Effector memory CD4-positive, alpha-beta T cell (primary cell): Measurements from ENCODE around the gene GDF7.
A peak's percentile ranks its signal among the peaks of the same experiment; 100 is the strongest.

ENCODE experiments used
- DNase-seq, 3 donors: peaks; one replicate each; pipeline ENCODE4 v3.0.0-alpha.2; 2020
- H3K27ac ChIP-seq: 2 replicates; pipeline ENCODE4 v1.7.0; 2013; ENCODE audit warnings: mild to moderate bottlenecking, low read length, moderate library complexity; ENCODE audit not compliant: insufficient read depth, poor library complexity, severe bottlenecking
- H3K27me3 ChIP-seq: replicated peaks from 2 replicates; pipeline ENCODE4 v1.7.0; 2013; ENCODE audit warnings: mild to moderate bottlenecking, low read length; ENCODE audit not compliant: insufficient read depth, control insufficient read depth, poor library complexity, severe bottlenecking
- H3K36me3 ChIP-seq: 2 replicates; pipeline ENCODE4 v1.7.0; 2013; ENCODE audit warnings: mild to moderate bottlenecking, low read length, moderate library complexity; ENCODE audit not compliant: control insufficient read depth, insufficient read depth
- H3K4me1 ChIP-seq: 2 replicates; pipeline ENCODE4 v1.7.0; 2013; ENCODE audit warnings: low read length, mild to moderate bottlenecking; ENCODE audit not compliant: control insufficient read depth, insufficient read depth, poor library complexity, severe bottlenecking
- H3K4me3 ChIP-seq: 2 replicates; pipeline ENCODE4 v1.7.0; 2013; ENCODE audit warnings: low read length, low read depth, mild to moderate bottlenecking; ENCODE audit not compliant: insufficient read depth, poor library complexity, severe bottlenecking
- H3K9me3 ChIP-seq: 2 replicates; pipeline ENCODE4 v1.7.0; 2013; ENCODE audit warnings: mild to moderate bottlenecking, low read length, moderate library complexity; ENCODE audit not compliant: control insufficient read depth

GDF7 gene

DNA sequence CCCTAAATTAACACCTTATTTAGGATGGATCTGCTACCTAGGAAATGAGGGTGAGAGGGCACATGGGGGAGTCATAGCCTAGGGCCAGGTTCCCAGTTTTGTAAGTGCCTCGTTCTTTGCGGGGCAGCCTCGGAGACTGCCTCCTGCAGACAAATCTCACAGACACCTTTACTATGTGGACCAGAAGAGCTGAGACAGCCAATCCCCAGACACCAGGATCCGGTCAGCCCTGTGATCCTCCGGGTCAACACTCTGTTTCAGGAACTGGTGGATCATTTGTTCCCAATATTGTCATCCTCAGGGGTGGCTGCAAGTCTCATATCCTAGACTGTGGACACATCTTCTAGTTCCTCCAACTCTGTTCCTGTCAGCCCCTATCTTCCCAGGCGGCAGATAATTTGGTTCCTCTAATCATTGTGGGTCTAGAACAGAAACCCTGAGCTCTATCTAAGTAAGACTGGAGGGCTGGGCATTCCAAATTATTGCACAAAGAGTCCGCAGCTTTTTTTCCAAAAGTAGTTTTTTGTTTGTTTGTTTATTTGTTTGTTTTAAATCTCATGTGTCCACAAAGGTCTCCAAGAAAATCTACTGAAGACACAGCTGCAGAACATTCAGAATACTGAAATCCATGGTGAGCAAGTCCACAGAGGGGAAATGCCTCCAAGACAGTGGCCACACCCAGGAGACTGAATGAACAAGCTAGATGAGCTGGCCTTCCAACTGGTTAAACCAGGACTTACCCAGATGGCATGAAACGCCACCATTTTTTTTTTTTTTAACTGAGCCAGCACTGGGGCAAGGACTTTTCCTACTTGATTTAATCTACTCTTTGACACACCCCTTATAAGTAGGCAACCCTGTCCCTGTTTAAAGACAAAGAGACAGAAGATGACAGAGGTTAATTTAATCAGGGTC is 6.2 kb upstream of the GDF7 start:
- Histone ChIP-seq H3K27ac (no peak overlapping the region), H3K4me1 (peaks cover 9% of the 10 kb centered on the region), H3K27me3 (peaks cover 32% of the 10 kb centered on the region), H3K4me3 (no peak overlapping the region), H3K36me3 (no peaks in the 10 kb centered on the region), H3K9me3 (no peaks in the 10 kb centered on the region)
- DNase-seq = no peak

DNA sequence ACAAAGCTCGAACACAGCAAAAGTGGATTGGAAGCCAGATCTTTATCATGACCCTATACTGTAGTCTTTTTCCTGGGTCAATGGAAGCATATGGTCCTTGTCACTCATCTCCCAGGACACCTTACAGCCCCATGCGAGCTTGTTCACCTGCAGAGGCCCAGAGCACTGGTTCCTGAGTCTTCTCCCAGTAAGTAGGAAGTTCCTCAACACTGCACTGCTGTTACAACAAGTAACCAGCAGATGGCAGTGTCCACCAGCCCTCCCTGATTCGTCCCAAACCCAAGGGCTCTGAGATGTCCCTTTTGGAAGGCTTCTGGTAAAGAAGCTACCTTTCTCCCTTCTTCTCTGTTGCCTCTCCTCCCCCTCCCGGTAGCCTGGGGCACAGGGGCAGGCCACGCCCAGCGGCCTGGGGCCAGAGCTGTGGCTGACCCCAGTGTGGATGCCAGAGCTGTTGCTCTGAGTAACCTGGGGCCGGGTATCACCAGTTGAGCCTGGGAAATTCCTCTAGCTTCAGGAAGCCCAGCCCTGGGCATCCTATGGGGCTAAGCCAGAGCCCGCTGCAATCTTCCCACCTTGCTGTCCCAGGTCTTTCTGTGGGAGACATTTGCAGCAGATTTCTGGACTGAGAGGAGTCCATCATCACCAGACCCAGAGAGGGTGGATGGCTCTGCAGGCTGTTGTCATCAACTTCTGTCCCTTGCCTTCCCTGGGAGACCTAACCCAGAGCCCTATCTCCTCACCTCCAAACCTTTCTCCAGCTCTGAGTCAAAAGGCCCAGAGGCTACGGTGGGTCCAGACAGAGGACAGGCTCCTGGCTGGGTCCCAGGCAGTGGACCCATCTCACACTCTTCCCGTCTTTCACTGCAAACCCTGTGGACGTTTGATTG is 5.3 kb upstream of the GDF7 start:
- Histone ChIP-seq H3K27me3 (peaks cover 41% of the 10 kb centered on the region), H3K36me3 (no peaks in the 10 kb centered on the region), H3K4me3 (no peak overlapping the region), H3K9me3 (no peaks in the 10 kb centered on the region), H3K27ac (no peak overlapping the region), H3K4me1 (peaks cover 18% of the 10 kb centered on the region)
- peak; percentile 44 to 47 (median 44) for DNase-seq

DNA sequence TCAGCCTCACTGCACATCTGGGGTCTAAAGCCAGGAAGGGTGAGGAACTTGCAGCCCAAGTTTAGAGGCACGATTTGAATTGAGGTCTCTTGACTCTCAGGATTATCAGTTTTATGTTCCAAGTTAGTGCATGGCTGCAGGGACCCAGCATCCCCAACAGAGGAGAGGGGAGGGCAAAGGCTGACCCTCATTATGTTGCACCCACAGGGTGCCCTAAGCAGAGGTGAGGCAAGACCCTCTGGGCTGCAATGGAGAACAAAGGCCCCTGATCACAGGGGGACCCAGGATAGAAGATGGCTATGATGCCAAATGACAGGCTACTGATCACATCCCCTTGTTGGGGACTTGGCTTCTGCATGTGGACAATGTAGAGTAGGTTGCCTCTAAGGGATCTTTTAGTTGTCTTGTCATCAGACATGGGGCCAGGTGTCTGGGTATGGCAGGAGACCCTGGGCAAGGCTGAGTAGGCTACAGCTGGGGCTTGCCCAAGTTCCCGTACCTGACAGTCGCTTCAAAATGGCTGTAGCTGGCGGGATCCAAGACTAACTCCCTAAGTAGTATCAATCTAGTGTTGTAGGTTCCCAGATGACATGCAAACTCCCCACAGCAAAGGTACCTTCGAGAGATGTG is 4.5 kb upstream of the GDF7 start:
- Histone ChIP-seq H3K27ac (no peak overlapping the region), H3K4me1 (peaks cover 21% of the 10 kb centered on the region), H3K4me3 (no peak overlapping the region), H3K27me3 (peaks cover 43% of the 10 kb centered on the region), H3K36me3 (no peaks in the 10 kb centered on the region), H3K9me3 (no peaks in the 10 kb centered on the region)
- no peak for DNase-seq

DNA sequence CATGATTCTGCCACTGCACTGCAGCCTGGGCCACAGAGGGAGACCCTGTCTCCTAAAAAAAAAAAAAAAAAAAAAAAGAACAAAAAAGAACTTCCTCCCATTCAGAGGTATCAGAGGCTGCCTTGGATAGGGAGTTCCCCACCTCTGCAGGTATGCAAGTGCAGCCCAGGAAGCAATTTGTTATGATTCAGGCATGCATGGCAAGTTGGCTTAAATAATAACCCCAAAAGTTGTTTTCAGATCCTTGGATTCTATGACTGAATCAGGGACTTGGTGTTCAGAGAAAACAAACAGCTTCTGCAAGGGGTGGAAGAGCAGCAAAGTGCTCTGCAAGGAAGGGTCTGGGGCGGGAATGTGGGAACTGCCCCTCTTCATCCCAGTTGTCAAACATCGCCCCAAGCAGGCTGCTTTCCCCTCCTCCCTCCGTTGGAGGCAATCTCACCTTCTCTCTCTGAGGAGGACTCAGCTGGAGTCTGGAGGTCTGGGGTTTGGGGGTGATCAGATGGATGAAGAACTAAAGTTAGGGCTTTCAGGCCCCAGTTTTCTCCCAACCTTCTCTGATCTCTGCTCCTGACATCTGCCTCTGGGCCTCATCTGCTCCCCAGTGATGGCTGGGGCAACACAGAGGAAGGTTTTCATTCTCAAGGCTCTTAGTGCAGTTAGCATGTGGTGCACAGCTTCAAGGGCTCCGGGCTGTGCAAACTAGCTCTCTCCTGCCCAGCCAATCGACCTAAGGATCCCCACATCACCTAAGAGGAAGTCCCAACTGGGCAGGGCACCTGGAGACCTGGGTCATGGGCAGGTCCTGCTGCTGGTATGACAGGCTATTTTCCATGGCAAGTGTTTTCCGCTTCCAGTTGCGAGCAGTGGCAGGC is 3.5 kb upstream of the GDF7 start:
- H3K9me3 ChIP-seq = no peaks in the 10 kb centered on the region
- DNase-seq = no peak
- H3K27ac ChIP-seq = no peak overlapping the region
- H3K27me3 ChIP-seq = peaks cover 52% of the 10 kb centered on the region
- H3K36me3 ChIP-seq = no peaks in the 10 kb centered on the region
- no peak overlapping the region for H3K4me3 ChIP-seq
- H3K4me1 ChIP-seq = peaks cover 25% of the 10 kb centered on the region

DNA sequence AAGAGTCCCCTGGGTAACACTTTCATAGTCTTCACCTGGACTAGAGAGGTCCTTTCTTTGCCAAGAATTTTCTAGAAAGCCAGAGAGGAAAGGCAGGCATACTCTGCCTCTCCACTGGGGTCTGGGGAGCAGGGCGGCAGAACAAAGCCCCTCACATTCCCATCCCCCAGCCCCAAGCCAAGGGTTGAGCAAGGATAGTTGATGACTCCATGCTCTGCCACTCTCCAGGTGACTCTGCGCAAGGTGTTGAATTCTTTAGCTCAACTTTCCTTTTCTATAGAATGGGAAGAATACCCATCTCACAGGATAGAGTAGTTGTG is 2.9 kb upstream of the GDF7 start:
- no peak for DNase-seq
- Histone ChIP-seq H3K4me3 (no peak overlapping the region), H3K4me1 (peaks cover 25% of the 10 kb centered on the region), H3K27ac (no peak overlapping the region), H3K36me3 (no peaks in the 10 kb centered on the region), H3K27me3 (peaks cover 57% of the 10 kb centered on the region), H3K9me3 (no peaks in the 10 kb centered on the region)

DNA sequence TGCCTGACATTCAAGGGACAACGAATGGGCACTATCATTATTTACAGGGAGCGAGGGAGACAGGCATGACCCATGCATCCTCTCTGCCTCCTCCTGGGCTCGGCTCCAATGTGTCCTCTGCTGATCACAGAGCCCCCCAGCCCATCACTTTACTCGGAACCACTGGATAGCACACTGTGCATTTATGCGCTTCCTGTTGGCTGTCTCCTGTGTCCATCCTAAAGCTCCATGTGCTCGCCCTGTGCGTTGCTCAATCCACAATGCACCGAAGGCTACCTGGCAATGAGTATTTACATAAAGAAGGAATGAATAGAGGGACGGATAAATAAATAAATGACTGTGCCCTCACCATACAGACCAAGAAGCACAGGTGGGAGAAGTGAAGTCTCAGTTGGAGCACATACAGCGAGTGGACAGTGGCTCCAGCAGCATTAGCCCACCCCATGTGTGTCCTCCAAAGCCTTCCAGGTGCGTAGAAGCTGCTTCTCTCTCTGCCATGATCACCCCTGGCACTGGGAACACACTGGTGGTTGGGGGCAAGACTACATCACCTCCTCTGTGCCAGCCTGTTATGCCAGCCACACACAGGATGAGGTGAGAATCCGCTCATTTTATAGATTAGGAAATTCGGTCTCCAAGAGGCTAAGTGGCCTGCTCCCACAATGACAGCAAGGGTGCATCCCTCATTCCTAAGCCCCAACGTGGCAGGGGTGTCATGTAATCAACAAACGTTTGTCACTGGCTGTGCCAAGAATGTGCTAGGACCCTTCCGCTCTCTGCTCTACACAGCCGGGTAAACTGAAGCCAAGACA is 2.3 kb upstream of the GDF7 start:
- Histone ChIP-seq H3K36me3 (no peaks in the 10 kb centered on the region), H3K27ac (no peak overlapping the region), H3K4me3 (no peak overlapping the region), H3K27me3 (peaks cover 63% of the 10 kb centered on the region), H3K9me3 (no peaks in the 10 kb centered on the region), H3K4me1 (peaks cover 30% of the 10 kb centered on the region)
- no peak for DNase-seq

DNA sequence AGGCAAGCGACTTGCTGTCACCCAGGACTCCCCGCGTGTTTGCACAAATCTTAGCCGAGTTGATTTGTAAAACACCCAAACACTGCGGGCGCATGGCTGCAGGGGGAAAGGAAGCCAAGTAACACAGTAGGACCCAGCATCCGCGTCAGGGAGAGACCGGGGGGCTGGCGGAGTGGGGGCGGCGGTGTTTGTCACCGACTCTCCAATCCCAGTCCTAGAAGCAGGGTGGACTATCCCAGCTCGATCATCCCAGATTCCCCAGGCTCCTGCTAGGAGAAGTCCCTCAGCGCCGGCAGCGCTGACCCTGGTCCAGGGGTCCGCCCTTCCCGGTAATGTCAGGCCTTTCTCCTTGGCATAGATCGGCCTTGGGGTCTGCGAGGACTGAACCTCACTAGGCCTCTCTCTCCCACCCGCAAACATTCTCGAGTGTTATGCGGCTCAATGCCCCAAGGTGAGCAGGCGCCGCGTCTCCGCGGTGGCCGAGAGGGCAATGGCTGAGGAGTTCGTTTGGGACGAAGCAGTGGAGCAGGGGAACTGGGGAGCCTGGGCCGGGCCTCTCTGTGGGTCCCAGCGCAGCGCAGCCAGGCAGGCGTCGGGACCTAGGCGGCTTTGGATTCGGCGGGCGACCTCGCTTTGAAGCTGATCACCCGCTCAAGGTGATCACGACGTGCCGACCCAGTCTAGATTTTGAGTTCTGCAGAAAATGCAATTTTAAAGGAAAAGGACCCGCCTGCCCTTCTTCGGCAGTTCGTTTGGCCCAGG is 1.5 kb upstream of the GDF7 start:
- Histone ChIP-seq H3K4me3 (peak overlapping the region; percentile 58), H3K27me3 (peaks cover 70% of the 10 kb centered on the region), H3K27ac (no peak overlapping the region), H3K9me3 (no peaks in the 10 kb centered on the region), H3K36me3 (no peaks in the 10 kb centered on the region), H3K4me1 (peaks cover 30% of the 10 kb centered on the region)
- no peak for DNase-seq

DNA sequence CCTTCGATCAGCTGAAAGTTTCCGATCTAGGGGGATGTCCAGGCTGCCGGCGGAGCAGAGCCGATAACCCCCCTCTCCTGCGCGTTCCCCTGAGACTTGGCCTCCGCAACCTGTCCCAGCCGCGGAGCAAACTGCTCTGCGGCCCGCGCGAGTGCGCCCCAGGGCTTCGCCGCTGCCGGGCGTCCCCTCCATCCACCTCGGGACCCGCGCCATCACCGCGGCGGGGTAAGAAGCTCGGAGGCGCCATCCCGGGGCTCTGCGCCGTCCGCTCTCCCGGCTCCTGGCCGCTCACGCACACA is 990 bp upstream of the GDF7 start:
- H3K36me3 ChIP-seq = no peaks in the 10 kb centered on the region
- H3K4me3 ChIP-seq = peak overlapping the region; percentile 58
- H3K4me1 ChIP-seq = peaks cover 30% of the 10 kb centered on the region
- H3K27me3 ChIP-seq = peaks cover 71% of the 10 kb centered on the region
- no peaks in the 10 kb centered on the region for H3K9me3 ChIP-seq
- DNase-seq = no peak
- H3K27ac ChIP-seq = no peak overlapping the region
